Measurements from ENCODE around the gene TNFAIP2. TPM values are rescaled to one million over a fixed set of nuclear protein-coding genes. Genes with fewer than 3 reads are reported as not detected.

Gene TNFAIP2
- total RNA-seq, 1 experiment from 2014 or later: not detected

GRCh38 chr14:103131580-103131979 is 8.3 kb downstream of the TNFAIP2 start:
- H3K36me3 ChIP-seq (ENCODE audit: insufficient read depth, low read length): no peaks in the 10 kb centered on the region
- no peaks in the 10 kb centered on the region for H3K4me1 ChIP-seq (ENCODE audit: low read length)
- H3K9me2 ChIP-seq (replicated peaks; ENCODE audit: insufficient read depth, low read length): no peaks in the 10 kb centered on the region
- H3K27ac ChIP-seq (ENCODE audit: low read length): no peak overlapping the region
- no peak overlapping the region for H3K4me3 ChIP-seq (ENCODE audit: low read length)
- no peaks in the 10 kb centered on the region for H3K27me3 ChIP-seq (ENCODE audit: low read length)
- no peak overlapping the region for H3K4me2 ChIP-seq (ENCODE audit: low read depth, low read length, poor library complexity, severe bottlenecking)
- no peak overlapping the region for H3K9ac ChIP-seq (ENCODE audit: low read length)
- no peaks in the 10 kb centered on the region for H3K79me2 ChIP-seq (ENCODE audit: low read length)
- no peaks in the 10 kb centered on the region for H3K9me3 ChIP-seq (ENCODE audit: low read length)
- DNase-seq: no peak
- H2AFZ ChIP-seq (ENCODE audit: low read length): no peak overlapping the region
- H4K20me1 ChIP-seq (ENCODE audit: insufficient read depth, low read depth, low read length): peaks cover 5% of the 10 kb centered on the region; the same call in 1 of the 2 replicates

GRCh38 chr14:103132381-103133209 is 9.3 kb downstream of the TNFAIP2 start:
- Histone ChIP-seq H3K36me3 (ENCODE audit: insufficient read depth, low read length) (no peaks in the 10 kb centered on the region), H3K27ac (ENCODE audit: low read length) (no peak overlapping the region), H3K9ac (ENCODE audit: low read length) (no peak overlapping the region), H3K4me1 (ENCODE audit: low read length) (no peaks in the 10 kb centered on the region), H4K20me1 (ENCODE audit: insufficient read depth, low read depth, low read length) (peaks cover 5% of the 10 kb centered on the region; the same call in 1 of the 2 replicates), H3K9me2 (replicated peaks; ENCODE audit: insufficient read depth, low read length) (no peaks in the 10 kb centered on the region), H3K4me2 (ENCODE audit: low read depth, low read length, poor library complexity, severe bottlenecking) (no peak overlapping the region), H3K79me2 (ENCODE audit: low read length) (no peaks in the 10 kb centered on the region), H3K27me3 (ENCODE audit: low read length) (no peaks in the 10 kb centered on the region), H3K4me3 (ENCODE audit: low read length) (no peak overlapping the region), H2AFZ (ENCODE audit: low read length) (no peak overlapping the region), H3K9me3 (ENCODE audit: low read length) (no peaks in the 10 kb centered on the region)
- DNase-seq: no peak

GRCh38 chr14:103133210-103134140 is 10.2 kb downstream of the TNFAIP2 start:
- DNase-seq: no peak
- no peaks in the 10 kb centered on the region for H3K9me2 ChIP-seq (replicated peaks; ENCODE audit: insufficient read depth, low read length)
- H3K4me1 ChIP-seq (ENCODE audit: low read length): no peaks in the 10 kb centered on the region
- no peak overlapping the region for H3K4me2 ChIP-seq (ENCODE audit: low read depth, low read length, poor library complexity, severe bottlenecking)
- H3K27me3 ChIP-seq (ENCODE audit: low read length): no peaks in the 10 kb centered on the region
- no peaks in the 10 kb centered on the region for H3K9me3 ChIP-seq (ENCODE audit: low read length)
- H3K9ac ChIP-seq (ENCODE audit: low read length): no peak overlapping the region
- peaks cover 5% of the 10 kb centered on the region; the same call in 1 of the 2 replicates for H4K20me1 ChIP-seq (ENCODE audit: insufficient read depth, low read depth, low read length)
- H3K27ac ChIP-seq (ENCODE audit: low read length): no peak overlapping the region
- no peaks in the 10 kb centered on the region for H3K79me2 ChIP-seq (ENCODE audit: low read length)
- no peak overlapping the region for H2AFZ ChIP-seq (ENCODE audit: low read length)
- no peaks in the 10 kb centered on the region for H3K36me3 ChIP-seq (ENCODE audit: insufficient read depth, low read length)
- H3K4me3 ChIP-seq (ENCODE audit: low read length): no peak overlapping the region

- Histone ChIP-seq H3K4me3 (ENCODE audit: low read length) (no peak overlapping the region), H3K9me2 (replicated peaks; ENCODE audit: insufficient read depth, low read length) (no peaks in the 10 kb centered on the region), H3K27ac (ENCODE audit: low read length) (no peak overlapping the region), H4K20me1 (ENCODE audit: insufficient read depth, low read depth, low read length) (peaks cover under 1% of the 10 kb centered on the region; the same call in 1 of the 2 replicates), H3K9me3 (ENCODE audit: low read length) (no peaks in the 10 kb centered on the region), H3K9ac (ENCODE audit: low read length) (no peak overlapping the region), H3K79me2 (ENCODE audit: low read length) (no peaks in the 10 kb centered on the region), H3K4me1 (ENCODE audit: low read length) (no peaks in the 10 kb centered on the region), H3K36me3 (ENCODE audit: insufficient read depth, low read length) (no peaks in the 10 kb centered on the region), H3K27me3 (ENCODE audit: low read length) (no peaks in the 10 kb centered on the region), H3K4me2 (ENCODE audit: low read depth, low read length, poor library complexity, severe bottlenecking) (no peak overlapping the region), H2AFZ (ENCODE audit: low read length) (no peak overlapping the region)
- no peak for DNase-seq
Measured at GRCh38 chr14:103134405-103134804, 11.1 kb downstream of the TNFAIP2 start.

GRCh38 chr14:103134919-103135318 is 11.7 kb downstream of the TNFAIP2 start:
- no peak overlapping the region for H3K9ac ChIP-seq (ENCODE audit: low read length)
- H2AFZ ChIP-seq (ENCODE audit: low read length): no peak overlapping the region
- no peaks in the 10 kb centered on the region for H3K9me3 ChIP-seq (ENCODE audit: low read length)
- H3K4me1 ChIP-seq (ENCODE audit: low read length): no peaks in the 10 kb centered on the region
- no peaks in the 10 kb centered on the region for H3K27me3 ChIP-seq (ENCODE audit: low read length)
- H3K36me3 ChIP-seq (ENCODE audit: insufficient read depth, low read length): no peaks in the 10 kb centered on the region
- no peaks in the 10 kb centered on the region for H3K79me2 ChIP-seq (ENCODE audit: low read length)
- H3K27ac ChIP-seq (ENCODE audit: low read length): no peak overlapping the region
- no peak overlapping the region for H3K4me2 ChIP-seq (ENCODE audit: low read depth, low read length, poor library complexity, severe bottlenecking)
- no peak overlapping the region for H3K4me3 ChIP-seq (ENCODE audit: low read length)
- no peak for DNase-seq
- H4K20me1 ChIP-seq (ENCODE audit: insufficient read depth, low read depth, low read length): no peaks in the 10 kb centered on the region
- H3K9me2 ChIP-seq (replicated peaks; ENCODE audit: insufficient read depth, low read length): no peaks in the 10 kb centered on the region

DNA sequence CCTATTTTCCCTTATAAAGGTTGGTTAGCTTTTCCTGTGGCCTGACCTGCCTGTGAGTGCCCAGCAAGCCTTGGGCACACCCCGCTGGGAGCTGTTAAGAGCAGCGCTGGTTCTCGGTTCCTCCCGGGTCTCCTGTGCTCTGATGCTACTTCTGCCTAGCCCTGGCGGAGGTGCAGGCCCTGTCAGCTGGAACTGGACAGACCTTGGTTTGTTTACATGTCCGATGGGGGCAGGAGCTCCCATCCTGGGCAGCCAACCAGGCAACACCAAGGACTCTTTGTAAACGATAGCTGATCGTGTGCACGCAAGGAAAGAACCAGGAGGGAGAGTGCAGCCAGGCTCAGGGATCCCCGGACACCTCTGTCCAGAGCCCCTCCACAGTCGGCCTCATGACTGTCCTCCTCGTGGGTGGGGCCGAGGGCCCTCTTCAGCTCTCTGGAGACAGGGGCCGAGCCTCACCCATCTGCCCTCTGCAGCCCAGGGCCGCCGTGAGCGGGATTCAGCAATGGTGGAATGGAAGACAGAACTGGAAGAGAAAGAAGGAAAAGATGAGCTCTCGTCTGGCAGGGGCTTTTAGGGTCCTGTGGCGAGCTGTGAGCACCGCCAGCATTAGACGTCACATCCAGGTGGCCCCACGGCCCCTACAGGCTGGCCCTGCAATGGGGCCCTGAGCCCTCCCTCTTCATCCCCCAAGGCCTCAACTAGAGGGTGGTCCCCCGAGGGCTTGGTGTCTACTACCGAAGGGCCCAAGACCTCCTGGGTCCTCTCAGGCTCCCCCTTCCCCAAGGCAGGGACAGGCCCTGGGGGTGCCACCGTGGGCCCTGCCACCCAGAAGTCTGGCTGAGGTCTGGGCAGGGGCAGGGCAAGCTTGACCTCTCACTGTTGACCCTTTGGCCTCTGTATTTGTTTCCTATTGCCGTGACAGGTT is 12.3 kb downstream of the TNFAIP2 start:
- DNase-seq: no peak
- Histone ChIP-seq H3K9ac (ENCODE audit: low read length) (no peak overlapping the region), H3K4me2 (ENCODE audit: low read depth, low read length, poor library complexity, severe bottlenecking) (no peak overlapping the region), H2AFZ (ENCODE audit: low read length) (no peak overlapping the region), H3K4me3 (ENCODE audit: low read length) (no peak overlapping the region), H3K27ac (ENCODE audit: low read length) (no peak overlapping the region), H3K9me3 (ENCODE audit: low read length) (no peaks in the 10 kb centered on the region), H3K79me2 (ENCODE audit: low read length) (no peaks in the 10 kb centered on the region), H3K27me3 (ENCODE audit: low read length) (no peaks in the 10 kb centered on the region), H4K20me1 (ENCODE audit: insufficient read depth, low read depth, low read length) (no peaks in the 10 kb centered on the region), H3K36me3 (ENCODE audit: insufficient read depth, low read length) (no peaks in the 10 kb centered on the region), H3K9me2 (replicated peaks; ENCODE audit: insufficient read depth, low read length) (no peaks in the 10 kb centered on the region), H3K4me1 (ENCODE audit: low read length) (peaks cover under 1% of the 10 kb centered on the region)

GRCh38 chr14:103136388-103137271 is 13.4 kb downstream of the TNFAIP2 start:
- Histone ChIP-seq H3K9me3 (ENCODE audit: low read length) (no peaks in the 10 kb centered on the region), H3K27me3 (ENCODE audit: low read length) (no peaks in the 10 kb centered on the region), H3K36me3 (ENCODE audit: insufficient read depth, low read length) (no peaks in the 10 kb centered on the region), H3K79me2 (ENCODE audit: low read length) (no peaks in the 10 kb centered on the region), H3K27ac (ENCODE audit: low read length) (no peak overlapping the region), H3K4me2 (ENCODE audit: low read depth, low read length, poor library complexity, severe bottlenecking) (no peak overlapping the region), H2AFZ (ENCODE audit: low read length) (no peak overlapping the region), H3K4me1 (ENCODE audit: low read length) (peaks cover 8% of the 10 kb centered on the region), H3K9ac (ENCODE audit: low read length) (no peak overlapping the region), H3K9me2 (replicated peaks; ENCODE audit: insufficient read depth, low read length) (no peaks in the 10 kb centered on the region), H3K4me3 (ENCODE audit: low read length) (no peak overlapping the region), H4K20me1 (ENCODE audit: insufficient read depth, low read depth, low read length) (no peaks in the 10 kb centered on the region)
- DNase-seq: no peak

All from Karpas-422 (cell line).